PFSK-1 (cell line): ENCODE results near the gene HERPUD2.

ENCODE experiments used
- FOXP2 ChIP-seq: optimal IDR thresholded peaks from 2 replicates; pipeline ENCODE3; 2011; ENCODE audit warnings: borderline replicate concordance, control low read depth, inconsistent platforms; ENCODE audit not compliant: insufficient read depth; ENCODE audit errors: extremely low read length, extremely low read depth
- POLR2AphosphoS5 ChIP-seq: IDR thresholded peaks from 2 replicates; pipeline ENCODE4 v1.6.1; 2012; ENCODE audit warnings: low read depth, mild to moderate bottlenecking, control low read depth, low read length, moderate library complexity
- REST ChIP-seq, 2 experiments: IDR thresholded peaks; 2 replicates each; pipeline versions ENCODE4 v1.6.1 to v1.8.0; 2011 to 2012; ENCODE audit warnings: low read depth in 2 of 2, low read length in 2 of 2, control low read depth in 1 of 2, inconsistent platforms in 1 of 2, mild to moderate bottlenecking in 1 of 2, moderate library complexity in 1 of 2; ENCODE audit not compliant: insufficient read depth in 1 of 2
- SIN3A ChIP-seq: IDR thresholded peaks from 2 replicates; pipeline ENCODE4 v1.6.1; 2012; ENCODE audit warnings: mild to moderate bottlenecking, low read length, moderate library complexity, borderline replicate concordance; ENCODE audit not compliant: insufficient read depth
- TAF1 ChIP-seq: IDR thresholded peaks from 2 replicates; pipeline ENCODE4 v1.6.1; 2012; ENCODE audit warnings: low read length, control low read depth, borderline replicate concordance; ENCODE audit not compliant: insufficient read depth

Gene HERPUD2

GRCh38 chr7:35630024-35630972, 64.6 kb downstream of the HERPUD2 start:
- no peak for TF ChIP-seq POLR2AphosphoS5
- TF ChIP-seq FOXP2: no peak
- TF ChIP-seq SIN3A: no peak
- no peak for TF ChIP-seq TAF1
- no peak for TF ChIP-seq REST (IDR thresholded peaks at IDR 0.05; ENCODE audit: insufficient read depth in 1 of 2, low read depth in 2 of 2, low read length in 2 of 2)

DNA sequence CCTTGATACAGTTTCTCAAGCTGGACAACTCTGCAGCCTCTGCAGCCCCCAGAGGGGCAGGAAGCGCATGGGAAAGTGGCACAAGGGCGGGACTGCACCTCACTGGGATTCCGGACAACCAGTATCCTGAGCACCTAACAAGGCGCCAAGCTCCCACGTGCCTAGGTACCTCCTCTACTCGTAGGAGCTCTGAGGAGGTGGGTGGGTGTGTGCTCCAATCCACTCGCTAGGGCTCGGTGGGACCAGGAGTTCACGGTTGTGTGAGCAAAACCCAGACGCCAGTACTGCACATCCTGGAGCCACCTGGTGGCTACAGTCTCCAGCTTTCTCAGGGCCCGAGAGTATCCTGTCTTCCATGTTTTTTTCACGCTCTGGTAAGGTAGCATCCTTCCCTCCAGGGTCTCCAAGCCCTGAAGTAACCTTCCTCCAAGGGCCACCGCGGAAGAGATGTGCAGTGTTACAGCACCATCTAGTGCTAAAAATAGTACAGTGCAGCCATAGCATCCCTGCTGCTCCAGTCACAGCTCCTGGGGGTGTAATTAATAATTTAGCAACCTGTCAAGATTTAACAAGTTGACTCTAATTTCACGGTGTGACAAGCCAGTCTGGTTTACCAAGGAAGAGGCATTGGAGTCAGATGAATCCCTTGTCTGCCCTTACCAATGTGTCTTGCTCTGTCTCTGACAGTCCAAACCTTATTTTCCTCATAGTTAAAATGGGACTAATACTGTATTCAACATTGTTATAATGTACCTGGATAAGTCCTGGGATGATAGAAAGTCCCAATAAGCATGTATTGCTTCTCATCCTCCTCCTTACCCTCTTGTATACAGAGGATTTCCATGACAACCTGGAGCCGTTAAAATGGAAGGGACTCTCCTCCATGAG, 70.4 kb downstream of the HERPUD2 start:
- TF ChIP-seq FOXP2 (no peak), POLR2AphosphoS5 (no peak), SIN3A (no peak), REST (IDR thresholded peaks at IDR 0.05; ENCODE audit: insufficient read depth in 1 of 2, low read depth in 2 of 2, low read length in 2 of 2) (no peak), TAF1 (no peak)

DNA sequence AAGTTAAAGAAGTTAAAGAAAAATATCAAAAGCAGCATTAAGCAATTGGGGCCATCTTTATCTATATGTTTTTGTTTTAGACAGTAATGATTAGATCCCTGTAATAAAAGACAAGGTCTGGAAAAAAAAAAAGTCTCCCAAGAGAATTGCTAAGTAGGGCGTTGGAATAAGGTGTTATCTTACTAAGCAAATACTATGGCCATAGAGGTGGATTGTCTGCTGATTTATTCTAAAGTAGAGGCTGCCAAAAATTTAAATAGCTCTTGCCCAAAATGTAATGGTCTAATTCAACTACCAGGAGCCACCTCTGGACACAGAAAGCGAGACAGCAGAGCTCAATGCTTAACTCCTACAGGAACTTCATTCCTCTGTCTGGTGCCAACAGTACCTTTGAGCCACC, 71.6 kb downstream of the HERPUD2 start:
- TF ChIP-seq FOXP2 (no peak), POLR2AphosphoS5 (no peak), TAF1 (no peak), REST (IDR thresholded peaks at IDR 0.05; ENCODE audit: insufficient read depth in 1 of 2, low read depth in 2 of 2, low read length in 2 of 2) (no peak), SIN3A (no peak)

GRCh38 chr7:35619863-35620262, 75.1 kb downstream of the HERPUD2 start:
- TF ChIP-seq SIN3A (no peak), TAF1 (no peak), FOXP2 (no peak), REST (IDR thresholded peaks at IDR 0.05; ENCODE audit: insufficient read depth in 1 of 2, low read depth in 2 of 2, low read length in 2 of 2) (no peak), POLR2AphosphoS5 (no peak)
